GM12865 (cell line): ENCODE data around the gene KLHL29.

Source experiments
- DNase-seq: peaks from one replicate; pipeline ENCODE4 v3.0.0; 2010; ENCODE audit warnings: low read depth
- H3K4me3 ChIP-seq: 2 replicates; pipeline ENCODE4 v1.5.1; 2011; ENCODE audit warnings: mild to moderate bottlenecking, low read depth, low read length, control low read depth
- TF ChIP-seq, protein P1 (sequence below): IDR thresholded peaks from 2 replicates; pipeline ENCODE4 v1.5.1; 2011; ENCODE audit warnings: low read length, control low read depth, low read depth, inconsistent platforms; ENCODE audit not compliant: insufficient read depth; ENCODE audit errors: missing control alignments

KLHL29 gene

DNA sequence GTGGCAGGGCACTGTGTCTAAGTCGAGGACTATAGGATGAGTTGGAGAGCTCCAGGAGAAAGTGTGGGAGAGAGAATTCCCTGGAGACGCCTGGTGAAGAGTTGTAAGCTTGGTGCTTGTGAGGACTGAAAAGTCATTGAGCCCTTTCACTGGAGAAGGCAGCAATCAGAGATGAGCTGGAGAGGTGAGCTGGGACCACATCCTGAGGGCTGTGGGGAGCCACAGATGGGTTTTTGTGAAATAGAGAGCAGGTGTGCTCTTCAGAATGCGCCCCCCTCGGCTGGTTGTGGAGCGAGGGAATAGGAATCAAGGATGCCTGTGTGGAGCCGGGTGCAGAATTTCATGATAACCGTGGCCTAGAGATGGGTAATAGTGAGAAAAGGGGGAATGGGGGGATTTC lies 224.3 kb downstream of the KLHL29 start:
- no peak overlapping the region for H3K4me3 ChIP-seq
- no peak for DNase-seq
- TF ChIP-seq, protein P1, sequence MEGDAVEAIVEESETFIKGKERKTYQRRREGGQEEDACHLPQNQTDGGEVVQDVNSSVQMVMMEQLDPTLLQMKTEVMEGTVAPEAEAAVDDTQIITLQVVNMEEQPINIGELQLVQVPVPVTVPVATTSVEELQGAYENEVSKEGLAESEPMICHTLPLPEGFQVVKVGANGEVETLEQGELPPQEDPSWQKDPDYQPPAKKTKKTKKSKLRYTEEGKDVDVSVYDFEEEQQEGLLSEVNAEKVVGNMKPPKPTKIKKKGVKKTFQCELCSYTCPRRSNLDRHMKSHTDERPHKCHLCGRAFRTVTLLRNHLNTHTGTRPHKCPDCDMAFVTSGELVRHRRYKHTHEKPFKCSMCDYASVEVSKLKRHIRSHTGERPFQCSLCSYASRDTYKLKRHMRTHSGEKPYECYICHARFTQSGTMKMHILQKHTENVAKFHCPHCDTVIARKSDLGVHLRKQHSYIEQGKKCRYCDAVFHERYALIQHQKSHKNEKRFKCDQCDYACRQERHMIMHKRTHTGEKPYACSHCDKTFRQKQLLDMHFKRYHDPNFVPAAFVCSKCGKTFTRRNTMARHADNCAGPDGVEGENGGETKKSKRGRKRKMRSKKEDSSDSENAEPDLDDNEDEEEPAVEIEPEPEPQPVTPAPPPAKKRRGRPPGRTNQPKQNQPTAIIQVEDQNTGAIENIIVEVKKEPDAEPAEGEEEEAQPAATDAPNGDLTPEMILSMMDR = no peak

DNA sequence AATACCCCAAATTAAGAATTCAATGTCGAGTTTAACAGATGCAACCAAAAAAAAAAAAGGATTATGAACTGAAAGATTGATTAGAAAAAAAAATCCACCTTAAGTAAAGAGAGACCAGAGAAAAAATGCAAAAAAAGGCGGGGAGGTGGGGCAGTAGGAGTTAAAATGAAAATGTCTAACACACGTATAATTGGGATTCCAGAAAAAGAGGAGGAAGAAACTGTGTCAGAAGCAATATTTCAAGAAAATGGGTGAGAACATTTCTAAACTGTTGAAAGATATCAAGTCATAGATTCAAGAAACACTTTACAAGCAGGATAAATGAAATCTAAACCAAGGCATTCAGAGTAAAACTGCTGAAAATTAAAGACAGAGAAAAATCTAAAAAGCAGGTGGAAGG lies 226.9 kb downstream of the KLHL29 start:
- no peak for DNase-seq
- H3K4me3 ChIP-seq = no peak overlapping the region
- TF ChIP-seq, protein P1 = no peak

DNA sequence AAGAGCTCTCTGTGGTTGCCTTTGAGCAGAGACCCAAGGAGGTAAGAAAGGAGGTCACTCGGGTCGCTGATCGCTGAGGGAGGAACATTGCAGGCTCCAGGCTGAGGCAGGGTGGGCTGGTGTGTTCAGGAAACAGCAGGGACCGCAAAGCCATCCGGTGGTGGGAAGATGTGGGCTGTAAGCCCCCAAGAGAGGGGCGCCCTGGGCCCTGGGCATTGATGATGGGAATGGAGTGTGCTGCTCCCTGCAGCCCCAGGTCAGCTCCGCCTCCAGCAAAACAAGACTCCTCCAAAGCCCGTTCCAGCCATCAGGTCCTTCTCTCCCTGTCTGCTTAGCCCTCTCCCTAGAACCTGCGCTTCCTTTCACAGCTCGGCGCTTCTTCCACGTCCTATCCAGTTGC lies 229.7 kb downstream of the KLHL29 start:
- H3K4me3 ChIP-seq = no peak overlapping the region
- DNase-seq = no peak
- TF ChIP-seq, protein P1 = no peak

DNA sequence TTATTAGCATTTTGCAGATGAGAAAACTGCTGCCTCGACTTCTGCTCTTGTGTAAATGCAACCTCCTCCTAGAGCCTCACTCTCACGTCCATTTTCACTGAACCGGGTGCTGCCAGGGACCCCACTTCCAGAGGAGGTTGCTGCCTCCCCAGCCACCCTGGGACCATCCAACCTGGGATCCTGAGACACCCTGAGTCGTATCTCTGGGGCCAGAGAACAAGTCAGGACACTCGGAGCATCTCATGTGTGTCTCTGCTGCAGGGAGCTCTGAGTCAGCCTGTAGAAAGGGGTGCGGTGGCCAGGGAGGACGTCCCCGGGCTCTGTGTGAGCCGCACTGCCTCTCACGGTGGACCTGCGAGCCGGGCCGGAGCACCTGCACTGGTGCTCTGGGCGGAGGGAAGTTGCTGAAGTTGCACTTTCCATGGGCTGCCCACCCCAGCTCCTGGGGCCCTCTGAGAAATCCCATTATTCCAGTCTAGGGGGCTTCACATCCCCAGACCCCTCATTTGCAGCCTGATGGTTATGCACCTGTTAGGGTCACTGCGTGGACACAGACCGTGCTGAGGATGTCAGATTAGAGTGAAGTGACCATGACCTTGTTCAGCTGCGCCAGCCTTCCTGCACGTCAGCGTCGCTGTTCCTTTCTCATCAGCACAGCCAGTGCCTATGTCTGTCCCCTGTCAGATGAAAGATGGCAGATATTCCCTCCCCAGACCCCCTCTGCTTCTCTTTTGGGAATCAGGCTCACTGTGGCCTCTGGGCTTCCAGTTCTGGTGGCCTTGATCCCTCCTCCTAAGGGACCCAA lies 230.4 kb downstream of the KLHL29 start:
- no peak for DNase-seq
- TF ChIP-seq, protein P1 = no peak
- no peak overlapping the region for H3K4me3 ChIP-seq

DNA sequence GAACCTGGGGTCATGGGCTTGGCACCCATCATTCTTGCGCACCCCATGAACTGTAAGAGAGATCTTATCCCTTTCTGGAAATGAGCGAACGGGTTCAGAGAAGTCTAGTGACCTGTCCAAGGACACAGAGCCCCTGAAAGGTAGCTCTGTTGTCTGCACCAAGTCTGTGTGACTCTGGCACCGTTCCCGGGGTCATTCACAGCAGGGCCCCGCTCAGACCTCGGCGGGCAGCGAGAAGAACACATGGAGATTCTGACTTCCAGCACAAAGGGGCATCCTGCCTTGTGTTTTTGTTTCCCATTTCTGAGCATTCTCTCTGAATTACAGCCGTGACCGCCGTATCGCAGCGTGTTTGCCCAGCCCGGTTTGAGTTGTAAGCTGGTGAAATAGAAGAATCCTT lies 231.7 kb downstream of the KLHL29 start:
- DNase-seq = no peak
- TF ChIP-seq, protein P1 = no peak
- H3K4me3 ChIP-seq = no peak overlapping the region

DNA sequence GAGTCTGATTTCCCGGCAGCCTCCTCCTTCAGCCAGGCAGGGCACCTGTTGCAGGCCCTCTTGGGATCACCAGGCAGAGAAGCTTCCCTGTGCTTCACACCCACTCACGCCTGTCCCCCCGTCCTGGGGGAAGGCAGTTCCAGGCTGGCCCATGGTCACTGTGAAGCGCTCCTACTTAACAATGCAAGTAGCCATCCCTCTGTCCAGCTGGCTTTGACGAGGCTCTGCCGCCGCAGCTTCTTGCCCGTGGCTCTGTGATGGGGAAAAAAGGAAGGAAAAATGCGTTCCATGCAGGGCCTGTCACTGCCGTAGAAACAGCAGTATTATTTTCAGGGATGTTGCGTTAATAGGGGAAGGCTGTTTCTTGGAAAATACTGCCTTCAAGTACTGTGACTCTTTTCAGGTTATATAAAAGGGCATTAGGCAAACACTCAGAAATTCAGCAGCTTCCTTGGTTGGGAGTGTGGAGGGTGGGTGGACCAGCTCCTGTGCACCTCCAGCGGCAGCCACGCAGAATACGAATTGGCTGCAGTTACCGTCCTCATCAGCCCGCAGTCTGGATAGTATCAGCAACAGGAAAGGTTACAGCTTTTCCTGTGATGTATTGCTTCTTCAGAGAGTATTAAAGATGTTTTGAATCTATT lies 232.3 kb downstream of the KLHL29 start:
- no peak for DNase-seq
- no peak overlapping the region for H3K4me3 ChIP-seq

More for the DNA sequence above, 232.3 kb downstream of the KLHL29 start:
- TF ChIP-seq, protein P1 = no peak
